Measurements from ENCODE around the gene URB1. TPM values are rescaled to one million over a fixed set of nuclear protein-coding genes. Genes with fewer than 3 reads are reported as not detected.
A peak's percentile ranks its signal among the peaks of the same experiment; 100 is the strongest.

URB1 gene
- total and polyA plus RNA-seq, 12 donors, result 4.0 to 17.7 (median 12.6) TPM

DNA sequence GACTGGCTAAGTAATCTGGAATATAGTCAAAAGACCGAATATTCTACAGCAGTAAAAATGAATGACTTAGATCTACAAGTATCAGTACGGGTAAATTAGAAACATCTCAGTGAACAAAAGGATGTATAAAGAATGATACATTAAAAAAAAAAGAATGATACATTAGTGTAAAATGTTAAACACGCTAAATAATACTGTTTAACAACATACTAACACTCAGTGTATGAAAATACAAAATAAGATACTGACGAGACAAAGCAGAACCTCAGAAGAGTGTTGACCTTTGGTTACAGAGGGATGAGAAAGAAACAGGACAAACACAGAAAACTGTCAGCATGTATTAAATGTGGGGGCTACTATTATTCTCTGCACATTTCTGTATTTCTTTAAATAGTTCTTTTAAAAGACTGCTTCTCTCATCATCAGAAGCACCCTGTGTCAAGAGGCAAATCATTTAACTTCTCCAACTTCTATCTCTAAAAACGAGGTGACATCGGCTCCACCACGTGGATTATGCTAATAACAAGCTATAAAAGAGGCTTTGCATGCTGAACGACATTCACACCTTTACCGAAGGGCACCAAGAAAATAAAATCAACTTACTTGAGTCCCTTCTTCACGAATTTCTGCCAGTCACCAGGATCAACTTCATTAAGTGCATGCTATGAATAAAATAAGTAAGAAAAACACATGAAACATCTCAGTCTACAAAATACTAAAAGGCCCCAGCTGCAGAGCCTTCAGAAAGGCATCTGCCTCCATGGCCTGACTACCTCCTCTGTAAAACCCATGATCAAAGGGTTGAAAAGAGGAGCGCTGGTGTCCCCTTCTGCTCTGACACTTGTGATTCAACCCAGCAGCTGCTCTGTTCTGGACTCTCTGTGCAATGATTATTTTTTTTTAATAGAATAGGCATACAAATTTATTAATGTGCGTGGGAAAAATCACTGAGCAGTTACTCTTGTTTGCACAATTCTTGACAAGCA is 51.7 kb downstream of the URB1 start:
- peaks cover 0 to 15% (median 0%) of the 10 kb centered on the region in 11 donors for H3K9me3 ChIP-seq
- H3K27me3 ChIP-seq, result no peaks in the 10 kb centered on the region
- H3K4me3 ChIP-seq, result no peak overlapping the region
- H3K27ac ChIP-seq, result no peak overlapping the region
- intact Hi-C loops (cut with DNase I), result no loop called here
- ATAC-seq (no peak), DNase-seq (no peak)
- WGBS, 2 donors, result 80 to 83% methylated on average over 12 of the region's 12 CpGs
- TF ChIP-seq, protein P1, sequence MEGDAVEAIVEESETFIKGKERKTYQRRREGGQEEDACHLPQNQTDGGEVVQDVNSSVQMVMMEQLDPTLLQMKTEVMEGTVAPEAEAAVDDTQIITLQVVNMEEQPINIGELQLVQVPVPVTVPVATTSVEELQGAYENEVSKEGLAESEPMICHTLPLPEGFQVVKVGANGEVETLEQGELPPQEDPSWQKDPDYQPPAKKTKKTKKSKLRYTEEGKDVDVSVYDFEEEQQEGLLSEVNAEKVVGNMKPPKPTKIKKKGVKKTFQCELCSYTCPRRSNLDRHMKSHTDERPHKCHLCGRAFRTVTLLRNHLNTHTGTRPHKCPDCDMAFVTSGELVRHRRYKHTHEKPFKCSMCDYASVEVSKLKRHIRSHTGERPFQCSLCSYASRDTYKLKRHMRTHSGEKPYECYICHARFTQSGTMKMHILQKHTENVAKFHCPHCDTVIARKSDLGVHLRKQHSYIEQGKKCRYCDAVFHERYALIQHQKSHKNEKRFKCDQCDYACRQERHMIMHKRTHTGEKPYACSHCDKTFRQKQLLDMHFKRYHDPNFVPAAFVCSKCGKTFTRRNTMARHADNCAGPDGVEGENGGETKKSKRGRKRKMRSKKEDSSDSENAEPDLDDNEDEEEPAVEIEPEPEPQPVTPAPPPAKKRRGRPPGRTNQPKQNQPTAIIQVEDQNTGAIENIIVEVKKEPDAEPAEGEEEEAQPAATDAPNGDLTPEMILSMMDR (IDR thresholded peaks at IDR 0.05), result no peak
- no peaks in the 10 kb centered on the region for H3K4me1 ChIP-seq
- H3K36me3 ChIP-seq, result peaks cover 0 to 100% (median 65%) of the 10 kb centered on the region in 9 donors

DNA sequence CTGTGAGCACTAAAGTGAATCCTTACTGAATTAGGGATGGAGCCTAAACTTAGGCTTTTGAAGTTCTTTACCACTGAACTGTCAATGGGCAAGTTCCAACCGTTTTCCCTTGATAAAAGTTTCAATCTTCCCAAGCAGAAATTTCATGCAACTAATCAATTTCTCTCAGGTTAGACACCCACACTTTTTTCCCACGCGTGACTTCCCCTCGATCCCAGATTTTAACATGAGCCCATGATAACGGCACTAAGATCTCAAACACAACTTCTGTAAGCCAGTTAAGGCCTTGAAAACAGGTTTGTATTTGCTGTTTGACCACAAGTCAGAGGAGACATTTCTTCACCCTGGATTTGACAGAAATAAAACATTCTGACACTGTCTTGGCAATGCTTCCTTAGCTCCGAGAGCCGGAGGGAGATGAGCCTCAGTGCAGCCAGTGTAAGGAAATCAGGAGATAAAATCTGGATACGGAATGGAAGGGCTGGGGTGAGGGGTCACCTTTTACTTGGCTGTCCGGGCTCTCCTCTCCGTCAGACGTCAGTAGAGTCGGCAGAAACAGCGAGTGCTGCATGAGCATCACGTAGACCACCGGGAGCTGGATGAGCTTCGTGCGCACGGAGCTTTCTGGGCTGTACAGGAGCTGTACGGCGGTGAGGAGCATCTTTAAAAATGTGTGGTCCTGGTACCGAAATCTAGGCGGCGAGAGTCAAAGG is 54.4 kb downstream of the URB1 start:
- intact Hi-C loops (cut with DNase I), result no loop called here
- Histone ChIP-seq H3K4me3 (no peak overlapping the region), H3K9me3 (no peaks in the 10 kb centered on the region), H3K36me3 (peaks cover 0 to 100% (median 69%) of the 10 kb centered on the region in 9 donors), H3K4me1 (no peaks in the 10 kb centered on the region), H3K27me3 (no peaks in the 10 kb centered on the region), H3K27ac (no peak overlapping the region)
- TF ChIP-seq, protein P1 (IDR thresholded peaks at IDR 0.05), result no peak
- ATAC-seq (no peak), DNase-seq (no peak)
- WGBS, 2 donors, result 94 to 95% methylated on average over 23 of the region's 23 CpGs

- H3K4me1 ChIP-seq, result no peaks in the 10 kb centered on the region
- no peak overlapping the region for H3K27ac ChIP-seq
- H3K9me3 ChIP-seq, result no peaks in the 10 kb centered on the region
- intact Hi-C loops (cut with DNase I), result no loop called here
- peak in 2 of 8 donors; percentile 8 to 9 for ATAC-seq
- DNase-seq, result no peak
- peaks cover 0 to 98% (median 70%) of the 10 kb centered on the region in 9 donors for H3K36me3 ChIP-seq
- no peaks in the 10 kb centered on the region for H3K27me3 ChIP-seq
- no peak overlapping the region for H3K4me3 ChIP-seq
- TF ChIP-seq, protein P1 (IDR thresholded peaks at IDR 0.05), result no peak
- 82 to 83% methylated on average over 8 of the region's 8 CpGs for WGBS, 2 donors
These were observed 55.6 kb downstream of the URB1 start for GRCh38 chr21:32337206-32337605.

GRCh38 chr21:32336711-32337110 is 56.1 kb downstream of the URB1 start:
- intact Hi-C loops (cut with DNase I), result no loop called here
- Histone ChIP-seq H3K27ac (no peak overlapping the region), H3K4me3 (no peak overlapping the region), H3K36me3 (peaks cover 0 to 98% (median 73%) of the 10 kb centered on the region in 9 donors), H3K4me1 (peaks cover 0 to 2% (median 0%) of the 10 kb centered on the region in 9 donors), H3K27me3 (no peaks in the 10 kb centered on the region), H3K9me3 (no peaks in the 10 kb centered on the region)
- TF ChIP-seq, protein P1 (IDR thresholded peaks at IDR 0.05), result no peak
- WGBS, 2 donors, result 62 to 78% methylated on average over 1 of the region's 1 CpG
- DNase-seq (no peak), ATAC-seq (peak in 3 of 8 donors; percentile 27 to 41 (median 27))
